ENCODE results near the gene PRB3. TPM values are rescaled to one million over a fixed set of nuclear protein-coding genes. Genes with fewer than 3 reads are reported as not detected.

The PRB3 gene
- total RNA-seq, 4 donors from 2014 or later = not detected

DNA sequence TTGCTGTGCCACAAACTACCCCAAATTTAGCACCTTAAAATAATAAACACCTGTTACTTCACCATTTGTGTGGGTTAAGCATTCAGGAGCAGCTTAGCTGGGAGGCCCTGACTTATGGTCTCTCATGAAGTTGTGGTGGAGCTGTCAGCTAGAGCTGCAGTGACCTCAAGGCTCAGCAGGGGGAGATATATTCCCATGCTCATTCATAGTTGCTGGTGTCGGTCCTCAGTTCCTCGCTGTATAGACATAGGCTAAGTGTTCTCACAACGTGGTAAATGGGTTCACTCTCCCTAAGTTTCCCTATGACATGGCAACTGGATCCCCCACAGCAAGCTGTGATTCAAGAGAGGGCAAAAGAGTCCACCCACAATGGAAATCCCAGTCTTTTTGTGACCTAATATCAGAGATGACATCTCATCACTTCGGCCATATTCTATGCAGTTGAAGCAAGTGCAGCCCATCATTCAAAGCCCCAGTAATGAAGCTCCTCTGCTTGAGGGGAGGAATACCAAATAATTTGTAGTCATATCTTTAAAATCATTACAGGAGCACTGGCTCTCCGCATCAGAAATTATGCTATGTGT is 41.1 kb downstream of the PRB3 start:
- in situ Hi-C loops (cut with MboI; ENCODE audit: low sequenced_read_pairs in 4 of 4) = no loop called here

DNA sequence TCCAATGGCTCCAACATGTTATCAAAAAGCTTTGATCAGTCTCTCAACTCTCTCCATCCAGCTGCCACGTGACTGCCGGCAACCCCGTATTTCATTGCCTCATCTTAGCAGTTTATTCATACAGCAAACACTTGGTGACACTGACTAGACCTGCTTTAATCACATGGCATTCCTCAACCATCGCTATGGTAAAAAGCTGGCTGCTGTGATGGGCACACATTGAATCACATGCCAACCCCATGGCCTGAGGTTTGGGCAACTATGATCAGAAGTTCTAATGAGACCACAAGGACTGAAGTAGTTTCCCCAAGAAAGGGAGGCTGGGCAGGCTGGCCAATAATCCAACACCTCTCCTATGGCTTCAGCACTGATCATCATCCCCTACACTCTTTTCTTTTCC is 42.1 kb downstream of the PRB3 start:
- DNase-seq = no peak
- no peak for ATAC-seq
- Histone ChIP-seq H3K4me3 (no peak overlapping the region), H3K9me3 (no peaks in the 10 kb centered on the region), H3K36me3 (no peaks in the 10 kb centered on the region), H3K27me3 (no peaks in the 10 kb centered on the region), H3K27ac (no peak overlapping the region), H3K4me1 (no peaks in the 10 kb centered on the region)
- in situ Hi-C loops (cut with MboI; ENCODE audit: low sequenced_read_pairs in 4 of 4) (no loop called here), intact Hi-C loops (cut with DNase I; ENCODE audit: low total_unique reads) (no loop called here)
- TF ChIP-seq CTCF (IDR thresholded peaks at IDR 0.05 in 4 of 5, conservative IDR thresholded peaks at IDR 0.05 in 1 of 5) (no peak), POLR2A (IDR thresholded peaks at IDR 0.05) (no peak)

More for the DNA sequence above, 41.1 kb downstream of the PRB3 start:
- Histone ChIP-seq H3K27me3 (no peaks in the 10 kb centered on the region), H3K27ac (no peak overlapping the region), H3K4me3 (no peak overlapping the region), H3K4me1 (no peaks in the 10 kb centered on the region), H3K36me3 (no peaks in the 10 kb centered on the region), H3K9me3 (no peaks in the 10 kb centered on the region)
- intact Hi-C loops (cut with DNase I; ENCODE audit: low total_unique reads) = no loop called here
- no peak for DNase-seq
- TF ChIP-seq CTCF (IDR thresholded peaks at IDR 0.05 in 4 of 5, conservative IDR thresholded peaks at IDR 0.05 in 1 of 5) (no peak), POLR2A (IDR thresholded peaks at IDR 0.05) (no peak)
- ATAC-seq = no peak

Other genes with a start within 250 kb of the PRB3 start
- 1 to 10 TPM in 1 of 4 donors, not detected in 3; 2.5 TPM for gene TAS2R19, start 247.1 kb downstream of the PRB3 start, total RNA-seq
- 1 to 10 TPM in 2 of 4 donors, not detected in 2; 3.5 to 3.6 TPM for gene TAS2R31, start 238.3 kb downstream of the PRB3 start, total RNA-seq
- 1 to 10 TPM in 1 of 4 donors, not detected in 3; 1.5 TPM for gene TAS2R46, start 207.4 kb downstream of the PRB3 start, total RNA-seq
- 1 to 10 TPM in 1 of 4 donors, not detected in 3; 2.8 TPM for gene TAS2R43, start 177.4 kb downstream of the PRB3 start, total RNA-seq
- gene TAS2R30, start 135.1 kb downstream of the PRB3 start, total RNA-seq = 1 to 10 TPM in 1 of 4 donors, under 1 TPM in 2, not detected in 1; 0.29 to 2.1 (median 0.34) TPM
- 10 to 100 TPM; 13.4 to 20.7 (median 16.2) TPM for gene SMIM10L1, start 98.5 kb downstream of the PRB3 start, total RNA-seq
- gene TAS2R42, start 82.8 kb downstream of the PRB3 start, total RNA-seq = not detected
- gene PRB4, start 40.7 kb upstream of the PRB3 start, total RNA-seq = not detected
- not detected for gene PRB2, start 125.9 kb upstream of the PRB3 start, total RNA-seq

Data from gastrocnemius medialis (tissue), 4 donors.